Measurements from ENCODE around the gene GPATCH8.

The GPATCH8 gene

DNA sequence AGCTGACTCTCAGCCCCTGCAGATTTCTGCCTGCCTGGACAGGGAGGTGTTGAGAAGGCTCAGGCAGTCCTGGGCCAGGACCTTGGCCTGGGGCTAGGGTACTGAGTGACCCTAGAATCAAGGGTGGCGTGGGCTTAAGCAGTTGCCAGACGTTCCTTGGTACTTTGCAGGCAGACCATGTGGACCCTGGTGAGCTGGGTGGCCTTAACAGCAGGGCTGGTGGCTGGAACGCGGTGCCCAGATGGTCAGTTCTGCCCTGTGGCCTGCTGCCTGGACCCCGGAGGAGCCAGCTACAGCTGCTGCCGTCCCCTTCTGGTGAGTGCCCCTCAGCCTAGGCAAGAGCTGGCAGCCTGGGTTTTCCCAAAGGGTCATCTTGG, 154.2 kb downstream of the GPATCH8 start:
- Histone ChIP-seq H3K4me3 (ENCODE audit: low read depth, low read length) (no peak overlapping the region), H3K9me3 (no peaks in the 10 kb centered on the region), H3K27me3 (no peaks in the 10 kb centered on the region), H3K36me3 (peaks cover 15% of the 10 kb centered on the region), H3K4me1 (no peaks in the 10 kb centered on the region)
- DNase-seq: no peak
- TF ChIP-seq, protein P1, sequence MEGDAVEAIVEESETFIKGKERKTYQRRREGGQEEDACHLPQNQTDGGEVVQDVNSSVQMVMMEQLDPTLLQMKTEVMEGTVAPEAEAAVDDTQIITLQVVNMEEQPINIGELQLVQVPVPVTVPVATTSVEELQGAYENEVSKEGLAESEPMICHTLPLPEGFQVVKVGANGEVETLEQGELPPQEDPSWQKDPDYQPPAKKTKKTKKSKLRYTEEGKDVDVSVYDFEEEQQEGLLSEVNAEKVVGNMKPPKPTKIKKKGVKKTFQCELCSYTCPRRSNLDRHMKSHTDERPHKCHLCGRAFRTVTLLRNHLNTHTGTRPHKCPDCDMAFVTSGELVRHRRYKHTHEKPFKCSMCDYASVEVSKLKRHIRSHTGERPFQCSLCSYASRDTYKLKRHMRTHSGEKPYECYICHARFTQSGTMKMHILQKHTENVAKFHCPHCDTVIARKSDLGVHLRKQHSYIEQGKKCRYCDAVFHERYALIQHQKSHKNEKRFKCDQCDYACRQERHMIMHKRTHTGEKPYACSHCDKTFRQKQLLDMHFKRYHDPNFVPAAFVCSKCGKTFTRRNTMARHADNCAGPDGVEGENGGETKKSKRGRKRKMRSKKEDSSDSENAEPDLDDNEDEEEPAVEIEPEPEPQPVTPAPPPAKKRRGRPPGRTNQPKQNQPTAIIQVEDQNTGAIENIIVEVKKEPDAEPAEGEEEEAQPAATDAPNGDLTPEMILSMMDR (IDR thresholded peaks at IDR 0.05; ENCODE audit: low read depth, low read length): no peak

DNA sequence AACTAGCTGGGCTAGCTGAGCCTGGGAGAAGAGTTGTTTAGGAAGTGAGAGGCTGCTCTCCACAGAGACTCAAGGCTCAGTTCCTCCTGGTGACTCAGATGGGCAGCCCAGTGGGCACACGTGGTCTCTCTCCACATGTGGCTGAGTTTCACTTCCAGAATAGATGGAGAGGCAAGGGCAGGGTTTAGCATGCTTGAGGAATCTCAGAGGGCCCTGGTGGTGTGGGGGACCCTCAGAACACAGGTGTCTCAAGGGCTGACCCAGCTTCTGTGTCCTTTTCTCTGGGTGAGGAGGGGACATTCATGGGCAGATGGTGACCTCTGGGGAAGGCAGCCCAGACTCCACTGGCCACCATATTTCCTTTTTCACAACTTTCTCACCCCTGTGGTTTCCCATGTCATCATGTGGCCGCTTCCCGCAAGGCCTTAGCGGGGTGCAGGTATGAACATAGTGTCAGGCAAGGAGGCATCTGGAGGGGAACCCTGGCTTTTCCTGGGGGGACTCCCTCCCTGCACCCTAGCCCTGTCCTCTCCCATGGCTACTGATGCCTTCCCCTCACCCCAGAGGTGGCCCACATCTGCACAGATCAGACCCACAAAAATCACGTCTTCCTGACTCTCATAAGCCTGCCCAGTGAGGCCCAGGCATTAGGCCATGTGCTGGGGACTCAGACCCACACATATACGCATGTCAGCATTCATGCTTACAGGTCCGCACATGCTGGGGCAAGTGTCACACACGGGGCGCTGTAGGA, 154.8 kb downstream of the GPATCH8 start:
- H3K27me3 ChIP-seq: no peaks in the 10 kb centered on the region
- H3K9me3 ChIP-seq: no peaks in the 10 kb centered on the region
- DNase-seq: no peak
- TF ChIP-seq, protein P1 (IDR thresholded peaks at IDR 0.05; ENCODE audit: low read depth, low read length): no peak
- peaks cover 15% of the 10 kb centered on the region for H3K36me3 ChIP-seq
- H3K4me3 ChIP-seq (ENCODE audit: low read depth, low read length): no peak overlapping the region
- no peaks in the 10 kb centered on the region for H3K4me1 ChIP-seq
